SK-N-SH treated with all-trans-retinoic acid at 6 μM for 48 hours (cell line): ENCODE results near the gene IQUB.

Experiments used
- ATAC-seq: fragments of 200-7000 bp; cut with Tn5 transposase; 3 replicates; pipeline ENCODE4 v1.9.1; 2020; ENCODE audit warnings: mild to moderate bottlenecking, moderate library complexity
- BACH2 ChIP-seq: fragments of 250-450 bp; sonication (Bioruptor Pico); IDR thresholded peaks from 2 replicates; pipeline ENCODE4 v1.9.0; 2021; ENCODE audit warnings: mild to moderate bottlenecking, borderline replicate concordance
- CREB5 ChIP-seq: fragments of 250-450 bp; sonication (Bioruptor Pico); IDR thresholded peaks from 2 replicates; pipeline ENCODE4 v1.5.1; 2020; ENCODE audit warnings: low read depth, mild to moderate bottlenecking, moderate library complexity
- CSRNP3 ChIP-seq: fragments of 250-450 bp; sonication (Bioruptor Pico); IDR thresholded peaks from 2 replicates; pipeline ENCODE4 v1.5.1; 2021; ENCODE audit warnings: mild to moderate bottlenecking, moderate library complexity
- ESRRG ChIP-seq: fragments of 250-450 bp; sonication (Bioruptor Pico); IDR thresholded peaks from 2 replicates; pipeline ENCODE4 v1.6.1; 2021; ENCODE audit warnings: mild to moderate bottlenecking
- GLIS3 ChIP-seq: fragments of 250-450 bp; sonication (Bioruptor Pico); IDR thresholded peaks from 2 replicates; pipeline ENCODE4 v1.5.0; 2020; ENCODE audit warnings: mild to moderate bottlenecking, moderate library complexity
- ISL1 ChIP-seq: fragments of 250-450 bp; sonication (Bioruptor Pico); IDR thresholded peaks from 2 replicates; pipeline ENCODE4 v2.1.2; 2022; ENCODE audit warnings: mild to moderate bottlenecking, moderate library complexity
- PATZ1 ChIP-seq: fragments of 250-450 bp; sonication (Bioruptor Pico); IDR thresholded peaks from 2 replicates; pipeline ENCODE4 v1.8.0; 2020; ENCODE audit warnings: mild to moderate bottlenecking, moderate library complexity, borderline replicate concordance
- POU6F1 ChIP-seq: fragments of 250-450 bp; sonication (Bioruptor Pico); IDR thresholded peaks from 2 replicates; pipeline ENCODE4 v1.8.0; 2021; ENCODE audit warnings: low read depth, mild to moderate bottlenecking, moderate library complexity, borderline replicate concordance
- PPARA ChIP-seq: fragments of 250-450 bp; sonication (Bioruptor Pico); IDR thresholded peaks from 2 replicates; pipeline ENCODE4 v1.5.0; 2020; ENCODE audit warnings: mild to moderate bottlenecking, borderline replicate concordance
- RARB ChIP-seq: fragments of 250-450 bp; sonication (Bioruptor Pico); IDR thresholded peaks from 2 replicates; pipeline ENCODE4 v1.8.0; 2021; ENCODE audit warnings: mild to moderate bottlenecking, moderate library complexity
- SNAI2 ChIP-seq: fragments of 250-450 bp; sonication (Bioruptor Pico); IDR thresholded peaks from 2 replicates; pipeline ENCODE4 v1.5.0; 2020; ENCODE audit warnings: mild to moderate bottlenecking, moderate library complexity
- TOX ChIP-seq: fragments of 250-450 bp; sonication (Bioruptor Pico); IDR thresholded peaks from 2 replicates; pipeline ENCODE4 v1.8.0; 2021; ENCODE audit warnings: mild to moderate bottlenecking, moderate library complexity, borderline replicate concordance
- TSHZ2 ChIP-seq: fragments of 250-450 bp; sonication (Bioruptor Pico); IDR thresholded peaks from 2 replicates; pipeline ENCODE4 v1.5.0; 2020; ENCODE audit warnings: mild to moderate bottlenecking, moderate library complexity
- ZC3H10 ChIP-seq: fragments of 250-450 bp; sonication (Bioruptor Pico); IDR thresholded peaks from 2 replicates; pipeline ENCODE4 v1.5.1; 2021; ENCODE audit warnings: mild to moderate bottlenecking, moderate library complexity
- ZFP3 ChIP-seq: fragments of 250-450 bp; sonication (Bioruptor Pico); IDR thresholded peaks from 2 replicates; pipeline ENCODE4 v1.5.0; 2020; ENCODE audit warnings: mild to moderate bottlenecking, moderate library complexity
- ZFP30 ChIP-seq: fragments of 450-650 bp; formaldehyde crosslinking; IDR thresholded peaks from 2 replicates; pipeline ENCODE4 v1.5.0; 2022; ENCODE audit warnings: mild to moderate bottlenecking, moderate library complexity
- ZNF70 ChIP-seq: fragments of 450-650 bp; formaldehyde crosslinking; IDR thresholded peaks from 2 replicates; pipeline ENCODE4 v1.5.0; 2020; ENCODE audit warnings: mild to moderate bottlenecking, moderate library complexity
- ZNF8 ChIP-seq: fragments of 450-650 bp; formaldehyde crosslinking; IDR thresholded peaks from 2 replicates; pipeline ENCODE4 v1.5.0; 2020; ENCODE audit warnings: mild to moderate bottlenecking, moderate library complexity

Gene IQUB

GRCh38 chr7:123562121-123562520 is 27.7 kb upstream of the IQUB start:
- no peak for TF ChIP-seq CSRNP3 (CRISPR knock-in tag)
- no peak for TF ChIP-seq SNAI2
- no peak for TF ChIP-seq ISL1 (CRISPR knock-in tag)
- TF ChIP-seq TSHZ2 (CRISPR knock-in tag): no peak
- TF ChIP-seq ZC3H10 (CRISPR knock-in tag): no peak
- no peak for TF ChIP-seq PATZ1 (CRISPR knock-in tag)
- no peak for TF ChIP-seq ZFP3 (CRISPR knock-in tag)
- TF ChIP-seq ZNF70 (CRISPR knock-in tag): no peak
- no peak for TF ChIP-seq POU6F1 (CRISPR knock-in tag)
- TF ChIP-seq ZFP30 (CRISPR knock-in tag): no peak
- TF ChIP-seq CREB5 (CRISPR knock-in tag): no peak
- TF ChIP-seq TOX: no peak
- no peak for TF ChIP-seq PPARA (CRISPR knock-in tag)
- TF ChIP-seq ESRRG (CRISPR knock-in tag): no peak
- TF ChIP-seq GLIS3 (CRISPR knock-in tag): no peak
- ATAC-seq: no peak

- no peak for TF ChIP-seq ZNF8 (CRISPR knock-in tag)
- no peak for ATAC-seq
Measured at GRCh38 chr7:123558289-123558874, 24.0 kb upstream of the IQUB start.

- peak; percentile 98 for ATAC-seq
- TF ChIP-seq BACH2 (CRISPR knock-in tag) (0 out of 2 replicates have a peak, but pooled peaks have one; percentile 43), ZFP3 (CRISPR knock-in tag) (no peak)
Measured at GRCh38 chr7:123557398-123558288, 23.2 kb upstream of the IQUB start, which contains the start of gene NDUFA5. Gene NDUFA5, minus strand, starts transcription at chr7:123557818. Its CDS starts 23 bp downstream, at chr7:123557795.

GRCh38 chr7:123557016-123557397 is 22.6 kb upstream of the IQUB start:
- ATAC-seq: no peak; the same call in 2 of the 3 replicates
- no peak for TF ChIP-seq ZNF8 (CRISPR knock-in tag)
- no peak for TF ChIP-seq GLIS3 (CRISPR knock-in tag)
- no peak for TF ChIP-seq RARB (CRISPR knock-in tag)
- TF ChIP-seq PPARA (CRISPR knock-in tag): no peak
- TF ChIP-seq CREB5 (CRISPR knock-in tag): no peak
- no peak for TF ChIP-seq TSHZ2 (CRISPR knock-in tag)
- TF ChIP-seq CSRNP3 (CRISPR knock-in tag): no peak
